Hepatocyte (in vitro differentiated cells): ENCODE measurements around the gene HDAC8.

Experiments used
- CTCF ChIP-seq: fragments of 200-600 bp; sonication (generic); IDR thresholded peaks from 2 replicates; pipeline ENCODE4 v1.5.1; 2016; ENCODE audit warnings: antibody characterized with exemption, mild to moderate bottlenecking; ENCODE audit not compliant: poor library complexity
- EZH2 ChIP-seq: fragments of 200-600 bp; sonication (generic); IDR thresholded peaks from 2 replicates; pipeline ENCODE4 v1.6.1; 2016; ENCODE audit warnings: antibody characterized with exemption, mild to moderate bottlenecking, borderline replicate concordance
- EZH2phosphoT487 ChIP-seq: fragments of 200-600 bp; sonication (generic); IDR thresholded peaks from one replicate; pipeline ENCODE4 v1.6.1; 2018; ENCODE audit warnings: antibody characterized with exemption, mild to moderate bottlenecking, low read depth, moderate library complexity; ENCODE audit not compliant: unreplicated experiment, severe bottlenecking

GRCh38 chrX:72539822-72540221 lies 32.8 kb downstream of the HDAC8 start:
- TF ChIP-seq EZH2phosphoT487 (no peak), CTCF (no peak), EZH2 (no peak)
